Suprapubic skin (tissue), 4 donors: ENCODE results near the gene TSKS.

Source experiments
- CTCF ChIP-seq, 2 donors: fragments of 200-600 bp in 1 of 2; fragments of 450-650 bp in 1 of 2; sonication (generic) in 1 of 2; IDR thresholded peaks; one replicate each; pipeline ENCODE4 v1.5.1; 2016 to 2019; ENCODE audit warnings: antibody characterized with exemption in 2 of 2, mild to moderate bottlenecking in 1 of 2, moderate library complexity in 1 of 2
- EP300 ChIP-seq: sonication (generic); formaldehyde crosslinking; IDR thresholded peaks from one replicate; pipeline ENCODE4 v1.6.1; 2017; ENCODE audit warnings: antibody characterized with exemption
- POLR2A ChIP-seq, 2 donors: fragments of 450-650 bp; IDR thresholded peaks; one replicate each; pipeline ENCODE4 v1.6.1; 2017; ENCODE audit warnings: antibody characterized with exemption in 2 of 2, mild to moderate bottlenecking in 2 of 2, moderate library complexity in 2 of 2
- POLR2AphosphoS5 ChIP-seq, 3 donors: sonication (generic); formaldehyde crosslinking; IDR thresholded peaks; one replicate each; pipeline ENCODE4 v1.6.1; 2017; ENCODE audit warnings: antibody characterized with exemption in 3 of 3

- TF ChIP-seq POLR2A (IDR thresholded peaks at IDR 0.05) = no peak
- no peak for TF ChIP-seq CTCF (IDR thresholded peaks at IDR 0.05)
- TF ChIP-seq POLR2AphosphoS5 (IDR thresholded peaks at IDR 0.05) = no peak
- no peak for TF ChIP-seq EP300
Measured at GRCh38 chr19:49808711-49809159, 45.6 kb upstream of the TSKS start.
